Body of pancreas (tissue), 4 donors: ENCODE data around the gene NDUFB4.
A peak's percentile ranks its signal among the peaks of the same experiment; 100 is the strongest.

Experiments used
- CTCF ChIP-seq, 7 experiments: fragments of 450-650 bp in 4 of 7; fragments of 200-600 bp in 3 of 7; sonication (generic) in 3 of 7; IDR thresholded peaks; one replicate each; pipeline ENCODE4 v1.5.1; 2016 to 2019; ENCODE audit warnings: antibody characterized with exemption in 7 of 7
- POLR2A ChIP-seq, 3 donors: fragments of 450-650 bp; IDR thresholded peaks; one replicate each; pipeline ENCODE4 v1.6.1; 2016; ENCODE audit warnings: antibody characterized with exemption in 3 of 3, mild to moderate bottlenecking in 2 of 3

- TF ChIP-seq CTCF (IDR thresholded peaks at IDR 0.05) (peak in 5 of 7 experiments; percentile 26 to 44 (median 32)), POLR2A (IDR thresholded peaks at IDR 0.05) (no peak)
Observed at GRCh38 chr3:120567370-120568201, 28.6 kb upstream of the NDUFB4 start.
